Ascending aorta (tissue), 2 donors: ENCODE data around the gene RAD54L. TPM values are rescaled to one million over a fixed set of nuclear protein-coding genes. Genes with fewer than 3 reads are reported as not detected.

Experiments
- DNase-seq, 2 donors: peaks; one replicate each; pipeline ENCODE4 v3.0.0-alpha.2; 2019; ENCODE audit warnings: low spot score in 2 of 2
- H3K27ac ChIP-seq, 2 donors: fragments of 200-600 bp; sonication (generic); one replicate each; pipeline ENCODE4 v1.5.1; 2016 to 2017; ENCODE audit warnings: mild to moderate bottlenecking in 1 of 2
- H3K27me3 ChIP-seq: fragments of 200-600 bp; sonication (generic); one replicate; pipeline ENCODE4 v1.5.1; 2017
- H3K36me3 ChIP-seq, 2 donors: fragments of 200-600 bp; sonication (generic); one replicate each; pipeline ENCODE4 v1.5.1; 2016
- H3K4me1 ChIP-seq, 2 donors: fragments of 200-600 bp; sonication (generic); one replicate each; pipeline ENCODE4 v1.5.1; 2016 to 2017; ENCODE audit warnings: mild to moderate bottlenecking in 1 of 2
- H3K4me3 ChIP-seq, 2 donors: fragments of 200-600 bp; sonication (generic); one replicate each; pipeline ENCODE4 v1.5.1; 2016 to 2017; ENCODE audit warnings: mild to moderate bottlenecking in 1 of 2
- H3K9me3 ChIP-seq, 2 donors: fragments of 200-600 bp; sonication (generic); one replicate each; pipeline ENCODE4 v1.5.1; 2016
- CTCF ChIP-seq, 3 experiments: fragments of 200-600 bp in 2 of 3; fragments of 450-650 bp in 1 of 3; sonication (generic) in 2 of 3; IDR thresholded peaks; one replicate each; pipeline ENCODE4 v1.5.1; 2016 to 2019; ENCODE audit warnings: antibody characterized with exemption in 3 of 3, mild to moderate bottlenecking in 1 of 3, moderate library complexity in 1 of 3
- intact Hi-C: fragments of 100-400 bp; cut with DNase I; formaldehyde crosslinking; loops from one replicate; pipeline ENCODE4 v1.15.1; 2023
- total RNA-seq: library from RNA; depleted of rRNA; stranded (reverse); fragments of >200 nt; gene quantifications from one replicate; pipeline ENCODE4 v1.1.0, GENCODE V29; 2016

RAD54L gene
- total RNA-seq, 1 donor from 2014 or later, result not detected

- no peak for TF ChIP-seq CTCF (IDR thresholded peaks at IDR 0.05)
- intact Hi-C loops, result loop anchor here (1.0 to 10.0 kb wide), 8 partner anchors 38 to 615 kb away; partner anchors contain the start of genes ATPAF1, GPBP1L1, LURAP1 and MOB3C
- Histone ChIP-seq H3K27ac (peak overlapping the region; percentile 98 to 99), H3K9me3 (no peaks in the 10 kb centered on the region), H3K4me1 (peaks cover 15 to 38% of the 10 kb centered on the region in 2 donors), H3K4me3 (peak overlapping the region; percentile 81 to 84), H3K36me3 (peaks cover 3 to 5% of the 10 kb centered on the region in 2 donors), H3K27me3 (no peaks in the 10 kb centered on the region)
- DNase-seq, result peak in 1 of 2 donors; percentile 64
Observed at GRCh38 chr1:46302641-46303037, 55.1 kb downstream of the RAD54L start.

DNA sequence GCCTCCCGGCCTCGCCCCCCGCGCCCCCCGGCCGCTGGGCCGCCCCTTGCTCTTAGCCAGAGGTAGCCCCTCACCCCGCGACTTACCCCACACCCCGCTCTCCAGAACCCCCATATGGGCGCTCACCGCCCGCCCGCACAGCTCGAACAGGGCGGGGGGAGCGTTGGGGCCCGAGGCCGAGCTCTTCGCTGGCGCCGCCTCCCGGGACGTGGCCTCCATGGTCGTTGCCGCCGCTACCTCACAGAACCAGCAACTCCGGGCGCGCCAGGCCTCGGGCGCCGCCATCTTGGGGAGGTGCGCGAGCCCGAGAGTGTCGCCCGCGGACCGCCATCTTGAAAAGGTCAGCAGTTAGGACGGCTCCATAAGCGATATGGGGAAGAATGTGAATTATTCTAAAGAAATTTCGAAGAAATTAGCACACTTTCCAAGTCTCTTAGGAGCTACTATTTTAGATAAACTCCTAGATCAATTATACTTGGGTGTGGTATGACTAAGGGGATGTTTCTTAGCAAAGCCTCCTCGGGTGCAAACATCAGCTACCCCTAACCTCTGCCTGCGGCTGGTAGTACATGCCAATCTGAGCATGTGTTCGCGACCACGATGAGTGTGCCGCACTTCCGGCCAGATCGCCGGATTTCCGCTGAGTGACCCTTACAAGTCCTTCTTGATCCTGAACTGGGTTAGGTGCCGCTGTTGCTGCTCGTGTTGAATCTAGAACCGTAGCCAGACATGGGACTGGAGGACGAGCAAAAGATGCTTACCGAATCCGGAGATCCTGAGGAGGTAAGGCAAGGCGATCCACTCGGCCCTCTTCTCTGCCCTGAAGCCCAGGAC is 55.7 kb downstream of the RAD54L start, which contains the start of the genes LRRC41 and UQCRH:
Gene LRRC41, minus strand, starts transcription at position 579 of the 834 bp plus-strand sequence. Its CDS starts 294 bp downstream, at position 285.
Gene UQCRH, plus strand, starts transcription at position 661 of the 834 bp plus-strand sequence. Its CDS starts 69 bp downstream, at position 730.
- intact Hi-C loops, result loop anchor here (1.0 to 10.0 kb wide), 8 partner anchors 37 to 616 kb away; partner anchors contain the start of genes ATPAF1, GPBP1L1, LURAP1 and MOB3C
- DNase-seq, result peak; percentile 85 to 98
- peak within 1 kb of the TSS; percentile 81 to 84 for H3K4me3 ChIP-seq
- H3K9me3 ChIP-seq, result no peaks in the 10 kb centered on the region
- peak within 1 kb of the TSS; percentile 98 to 99 for H3K27ac ChIP-seq
- no peaks in the 10 kb centered on the region for H3K36me3 ChIP-seq
- peaks cover 15 to 36% of the 10 kb centered on the region in 2 donors for H3K4me1 ChIP-seq
- no peaks in the 10 kb centered on the region for H3K27me3 ChIP-seq
- TF ChIP-seq CTCF (IDR thresholded peaks at IDR 0.05), result no peak

DNA sequence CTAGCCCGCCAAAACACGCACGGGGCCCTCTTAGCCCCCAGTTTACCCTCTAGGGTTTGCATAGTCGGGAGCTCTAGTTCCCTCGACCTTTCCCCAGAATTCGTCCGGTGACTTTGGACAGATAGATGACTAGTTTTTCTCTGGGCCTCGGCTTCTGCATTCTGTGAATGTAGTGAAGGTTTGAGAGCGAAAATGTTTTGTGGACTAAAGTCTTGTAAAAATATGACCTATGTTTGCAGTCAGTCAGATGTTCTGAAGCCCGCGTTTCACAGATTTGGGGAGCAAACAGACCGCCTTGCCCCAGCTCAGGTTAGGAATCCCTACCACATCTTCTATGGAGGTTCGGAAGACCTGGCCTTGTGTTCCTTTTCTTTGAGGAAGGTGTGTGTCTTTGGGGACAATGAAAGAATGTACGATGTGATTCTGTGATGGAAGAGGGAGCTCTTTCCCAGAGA is 56.3 kb downstream of the RAD54L start:
- Histone ChIP-seq H3K9me3 (no peaks in the 10 kb centered on the region), H3K27ac (peak overlapping the region; percentile 98 to 99), H3K4me1 (peaks cover 15 to 32% of the 10 kb centered on the region in 2 donors), H3K27me3 (no peaks in the 10 kb centered on the region), H3K36me3 (no peaks in the 10 kb centered on the region), H3K4me3 (peak overlapping the region; percentile 81 to 84)
- TF ChIP-seq CTCF (IDR thresholded peaks at IDR 0.05), result no peak
- intact Hi-C loops, result loop anchor here (1.0 to 10.0 kb wide), 8 partner anchors 36 to 617 kb away; partner anchors contain the start of genes ATPAF1, GPBP1L1, LURAP1 and MOB3C
- DNase-seq, result no peak

DNA sequence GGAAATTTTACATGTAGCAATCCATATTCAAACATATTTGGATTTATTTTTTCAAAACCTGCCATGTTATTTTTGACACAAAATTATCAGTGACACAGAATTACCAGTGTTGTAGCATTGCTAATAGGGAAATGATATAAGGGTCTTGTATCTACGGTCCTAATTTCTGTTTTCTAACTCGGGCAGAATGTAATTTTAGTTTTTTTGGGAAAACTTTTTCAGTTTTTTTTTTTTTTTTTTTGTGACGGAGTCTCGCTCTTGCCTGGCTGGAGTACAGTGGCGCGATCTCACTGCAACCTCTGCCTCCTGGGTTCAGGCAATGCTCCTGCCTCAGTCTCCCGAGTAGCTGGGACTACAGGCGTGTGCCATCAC is 58.6 kb downstream of the RAD54L start:
- H3K4me1 ChIP-seq, result peaks cover 10 to 17% of the 10 kb centered on the region in 2 donors
- no peak for DNase-seq

More for the DNA sequence above, 58.6 kb downstream of the RAD54L start:
- TF ChIP-seq CTCF (IDR thresholded peaks at IDR 0.05), result no peak
- intact Hi-C loops, result loop anchor here (10.0 kb wide), 1 partner anchor 309 kb away; the partner anchor contains the start of gene MOB3C
- Histone ChIP-seq H3K27ac (no peak overlapping the region), H3K27me3 (no peaks in the 10 kb centered on the region), H3K9me3 (no peaks in the 10 kb centered on the region), H3K36me3 (peaks cover 12 to 18% of the 10 kb centered on the region in 2 donors), H3K4me3 (no peak overlapping the region)
